NCI-H1930 (cell line): ENCODE results near the gene JAK1.
A peak's percentile ranks its signal among the peaks of the same experiment; 100 is the strongest.
"Not testable (repeated sequence)": the region's sequence is repeated elsewhere in the genome, so short reads cannot be mapped to it uniquely, and the experiment has no call there.

Experiments used
- DNase-seq, 2 experiments: peaks; one replicate each; lab custom pipeline; 2025; lab: John Stamatoyannopoulos, UW

The JAK1 gene

DNA sequence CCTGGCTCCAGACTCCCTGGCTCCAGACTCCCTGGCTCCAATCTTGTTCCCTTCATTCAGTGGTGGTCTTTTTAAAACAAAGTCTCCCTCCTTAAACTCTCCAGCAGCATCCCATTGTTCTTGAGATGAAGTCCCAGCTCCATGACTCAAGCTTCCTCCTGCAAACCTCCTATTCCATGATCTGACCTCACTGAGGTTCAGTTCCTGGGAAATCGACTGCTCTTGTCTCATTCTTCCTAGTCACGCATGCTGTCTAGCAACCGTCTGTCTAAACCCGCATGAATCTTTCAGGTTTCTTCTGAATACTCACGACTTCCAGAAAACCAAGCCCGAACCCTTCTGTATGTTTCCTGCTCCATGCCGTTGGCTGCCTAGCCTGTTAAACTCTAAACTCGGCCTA, 129.5 kb downstream of the JAK1 start:
- DNase-seq: no peak

DNA sequence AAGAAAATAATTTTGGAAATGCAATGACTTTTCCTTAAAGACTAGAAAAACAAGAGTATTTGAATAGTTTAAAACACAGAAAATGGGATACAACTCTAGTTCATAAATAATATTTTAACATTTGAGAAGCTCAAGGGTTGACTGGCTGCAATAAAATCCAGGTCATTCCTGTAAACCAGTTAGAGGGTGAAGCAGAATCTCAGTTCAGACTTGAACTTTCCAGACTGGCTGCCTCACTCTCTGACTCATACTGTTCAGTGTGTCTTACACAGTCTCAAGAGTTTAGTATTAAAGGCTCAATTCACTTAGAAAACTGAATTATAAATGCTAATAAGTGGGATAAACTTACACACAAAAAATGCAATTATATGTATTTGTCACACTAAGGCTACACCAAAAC, 131.6 kb downstream of the JAK1 start:
- no peak for DNase-seq

DNA sequence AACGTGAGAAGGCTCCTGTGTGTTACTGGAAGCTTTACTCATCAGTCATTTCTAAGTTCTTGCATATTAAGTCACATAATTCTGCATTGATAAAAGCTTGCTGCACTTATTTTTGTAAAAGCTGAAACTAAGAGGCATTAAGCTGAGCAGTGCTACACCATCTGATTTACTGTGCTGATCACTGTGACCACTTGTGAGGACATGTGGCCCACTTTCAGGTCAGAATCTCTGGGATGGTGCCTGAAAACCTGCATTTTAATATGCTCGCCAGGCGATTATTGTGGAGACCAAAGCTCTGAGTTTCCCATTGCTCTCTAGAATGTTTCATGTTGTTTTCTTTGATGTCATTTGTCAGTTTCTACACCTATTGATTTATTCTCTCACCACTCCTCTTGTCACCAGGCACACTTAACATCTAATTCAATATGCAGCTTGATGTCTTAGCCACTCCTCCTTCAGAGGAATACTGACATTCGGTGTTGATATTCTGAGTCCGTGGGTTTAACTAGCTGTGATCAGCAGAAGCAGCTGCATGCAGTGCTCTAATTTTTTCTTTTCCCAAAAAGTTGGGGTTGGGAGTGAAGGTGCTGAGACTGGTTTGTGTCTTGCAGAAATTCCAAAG, 136.2 kb downstream of the JAK1 start:
- DNase-seq: no peak

DNA sequence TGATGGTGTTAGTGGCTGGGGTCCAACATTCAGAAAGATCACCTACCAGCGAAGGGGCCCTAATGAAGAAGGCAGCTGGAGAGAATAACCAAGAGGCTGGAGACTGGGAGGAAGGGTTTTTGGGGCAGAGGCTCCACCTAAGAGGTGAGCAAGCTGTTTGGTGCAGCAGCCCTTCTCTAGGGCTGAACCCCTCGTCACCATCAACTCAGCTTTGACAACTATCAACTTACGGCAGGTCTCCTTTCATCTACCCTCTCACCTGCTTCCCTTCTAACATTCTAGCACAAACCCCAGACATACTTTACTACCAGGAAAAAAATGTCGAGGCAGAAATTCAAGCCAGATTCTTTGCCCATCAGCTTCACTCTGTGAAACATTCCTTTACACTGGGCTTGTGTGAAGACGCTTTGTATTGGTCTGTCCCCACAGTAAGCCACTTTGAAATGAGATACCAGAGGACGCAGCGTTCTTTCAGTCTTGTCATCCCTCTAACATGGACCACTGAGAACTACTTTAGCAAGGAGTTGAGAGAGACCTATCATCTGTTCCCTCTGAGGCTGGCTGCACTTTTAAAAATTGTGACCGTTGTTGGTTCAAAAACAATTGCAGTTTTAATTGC, 136.8 kb downstream of the JAK1 start:
- no peak for DNase-seq

DNA sequence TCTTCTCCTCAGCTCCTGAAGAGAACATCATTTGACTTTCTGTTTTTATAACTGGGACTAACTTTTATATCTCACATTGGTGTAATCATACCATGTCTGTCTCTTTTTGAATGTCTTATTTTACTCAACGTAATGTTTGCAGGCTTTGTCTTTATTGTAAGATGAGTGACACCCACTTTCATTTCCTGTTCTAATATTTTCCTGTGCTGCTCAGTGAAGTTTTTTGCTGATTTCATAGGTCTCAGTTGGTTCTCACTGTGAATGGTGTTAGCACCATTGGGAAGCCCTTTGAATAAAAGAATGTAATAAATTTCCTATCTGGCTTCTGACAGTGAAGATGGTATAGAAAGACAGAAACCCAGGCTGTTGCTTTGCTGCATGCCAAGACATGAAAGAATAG, 137.5 kb downstream of the JAK1 start:
- no peak for DNase-seq

DNA sequence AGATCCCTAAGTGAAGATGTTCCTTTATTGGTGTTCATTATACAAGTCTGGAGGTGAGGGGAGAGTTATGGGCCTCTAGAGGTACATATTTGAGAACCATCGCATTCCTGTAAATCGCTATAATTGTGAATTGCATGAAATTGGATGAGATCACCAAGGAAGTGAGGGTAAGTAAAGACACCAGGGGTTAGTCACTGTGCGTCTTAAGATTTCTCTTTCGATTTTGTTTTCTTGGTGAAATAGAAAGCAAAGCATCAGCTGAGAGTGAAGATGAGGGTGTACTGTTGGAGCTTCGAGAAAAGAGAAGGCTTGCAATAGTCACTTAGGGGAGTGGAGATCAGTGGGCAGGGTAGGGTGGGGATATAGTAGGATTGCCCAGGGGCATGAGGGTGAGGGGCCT, 139.4 kb downstream of the JAK1 start:
- DNase-seq: no peak

DNA sequence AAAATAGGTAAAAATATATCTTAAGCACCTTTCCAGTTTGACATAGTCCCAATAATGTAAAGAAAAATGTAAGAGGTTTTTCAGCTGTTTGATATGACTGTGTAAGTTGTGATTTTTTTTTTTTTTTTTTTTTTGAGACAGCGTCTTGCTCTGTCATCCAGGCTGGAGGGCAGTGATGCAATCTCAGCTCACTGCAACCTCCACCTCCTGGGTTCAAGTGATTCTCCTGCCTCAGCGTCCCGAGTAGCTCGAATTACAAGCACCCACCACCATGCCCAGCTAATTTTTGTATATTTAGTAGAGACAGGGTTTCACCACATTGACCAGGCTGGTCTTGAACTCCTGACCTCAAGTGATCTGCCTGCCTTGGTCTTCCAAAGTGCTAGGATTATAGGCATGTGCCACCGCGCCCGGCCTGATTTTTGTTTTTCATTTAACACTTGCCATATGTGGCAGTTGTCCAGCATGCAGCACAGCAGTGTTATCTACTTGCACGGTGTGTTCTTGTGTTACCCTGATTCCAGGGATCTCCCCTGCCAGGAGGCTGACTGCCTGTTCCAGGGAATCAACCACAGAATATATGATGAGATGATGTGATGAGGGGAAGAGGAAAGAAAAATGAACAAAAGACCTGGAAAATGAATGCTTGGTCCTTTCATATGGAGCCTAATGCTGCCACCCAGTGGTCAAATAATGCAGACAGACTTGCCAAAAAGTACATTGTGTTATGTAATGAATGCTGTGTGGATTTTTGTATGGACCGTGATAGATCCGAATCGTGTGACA, 142.5 kb downstream of the JAK1 start:
- peak; percentile 27 to 67 for DNase-seq

DNA sequence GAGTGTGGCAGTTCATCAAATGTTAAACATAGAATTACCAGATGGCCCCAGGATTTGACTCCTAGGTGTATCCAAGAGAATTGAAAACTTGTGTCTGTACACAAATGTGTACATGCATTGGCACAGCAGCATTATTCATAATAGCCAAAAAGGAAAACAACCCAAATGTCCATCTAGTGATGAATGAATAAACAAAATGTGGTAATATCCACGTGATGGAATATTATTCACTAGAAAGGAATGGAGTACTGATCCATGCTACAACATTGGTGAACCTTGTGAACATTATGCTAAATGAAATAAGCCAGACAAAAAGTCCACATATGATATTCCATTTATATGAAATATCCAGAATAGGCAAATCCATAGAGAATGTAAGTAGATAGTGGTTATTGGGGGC, 143.7 kb downstream of the JAK1 start:
- no peak for DNase-seq

DNA sequence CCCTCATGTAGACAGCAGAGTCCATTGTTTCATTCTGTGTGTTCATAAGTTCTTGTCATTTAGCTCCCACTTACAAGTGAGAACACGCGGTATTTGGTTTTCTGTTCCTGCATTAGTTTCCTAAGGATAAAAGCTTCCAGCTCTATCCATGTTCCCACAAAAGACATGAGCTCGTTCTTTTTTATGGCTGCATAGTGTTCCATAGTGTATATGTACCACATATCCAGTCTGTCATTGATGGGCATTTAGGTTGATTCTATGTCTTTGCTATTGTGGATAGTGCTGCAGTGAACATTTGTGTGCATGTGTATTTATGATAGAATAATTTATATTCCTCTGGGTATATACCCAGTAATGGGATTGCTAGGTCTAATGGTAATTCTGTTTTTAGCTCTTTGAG, 145.8 kb downstream of the JAK1 start:
- DNase-seq: not testable (repeated sequence)

DNA sequence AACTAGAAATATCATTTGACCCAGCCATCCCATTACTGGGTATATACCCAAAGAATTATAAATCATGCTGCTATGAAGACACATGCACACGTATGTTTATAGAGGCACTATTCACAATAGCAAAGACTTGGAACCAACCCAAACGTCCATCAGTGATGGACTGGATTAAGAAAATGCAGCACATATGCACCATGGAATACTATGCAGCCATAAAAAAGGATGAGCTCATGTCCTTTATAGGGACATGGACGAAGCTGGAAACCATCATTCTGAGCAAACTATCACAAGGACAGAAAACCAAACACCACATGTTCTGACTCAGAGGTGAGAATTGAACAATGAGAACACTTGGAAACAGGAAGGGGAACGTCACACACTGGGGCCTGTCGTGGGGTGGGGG, 149.0 kb downstream of the JAK1 start:
- DNase-seq: not testable (repeated sequence)

DNA sequence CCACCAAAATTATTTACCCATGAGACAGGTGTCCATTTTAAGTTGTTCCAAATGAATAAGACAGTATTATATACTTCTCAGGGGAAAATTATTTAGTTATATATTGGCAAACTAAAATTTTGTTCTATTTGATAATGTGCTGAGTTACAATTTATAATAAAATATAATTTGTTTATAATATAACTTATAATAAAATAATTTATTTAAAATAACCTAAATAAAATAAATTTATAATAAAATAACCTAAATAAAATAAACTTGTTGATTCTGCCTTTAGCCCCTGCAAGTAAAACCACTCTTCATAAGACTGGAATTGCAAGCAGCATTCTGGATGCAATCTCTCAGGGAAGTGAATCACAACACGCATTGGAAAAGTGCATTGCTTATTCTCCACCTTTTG, 151.9 kb downstream of the JAK1 start:
- no peak for DNase-seq

DNA sequence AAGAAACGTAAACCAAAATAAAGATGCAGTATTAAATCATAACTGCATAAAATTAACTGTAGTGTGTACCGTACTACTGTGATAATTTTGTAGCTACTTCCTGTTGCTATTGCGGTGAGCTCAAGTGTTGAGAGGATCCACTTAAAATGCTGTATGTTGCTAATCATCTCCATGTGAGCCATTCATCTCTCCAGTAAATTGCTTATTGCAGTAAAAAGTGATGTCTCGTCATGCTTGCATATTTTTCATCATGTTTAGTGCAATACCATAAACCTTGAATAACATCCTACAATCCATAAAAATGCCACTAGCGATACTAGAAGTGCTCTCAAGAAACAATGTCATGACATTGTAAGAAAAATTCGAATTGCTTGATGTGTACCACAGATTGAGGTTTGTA, 155.2 kb downstream of the JAK1 start:
- no peak for DNase-seq

DNA sequence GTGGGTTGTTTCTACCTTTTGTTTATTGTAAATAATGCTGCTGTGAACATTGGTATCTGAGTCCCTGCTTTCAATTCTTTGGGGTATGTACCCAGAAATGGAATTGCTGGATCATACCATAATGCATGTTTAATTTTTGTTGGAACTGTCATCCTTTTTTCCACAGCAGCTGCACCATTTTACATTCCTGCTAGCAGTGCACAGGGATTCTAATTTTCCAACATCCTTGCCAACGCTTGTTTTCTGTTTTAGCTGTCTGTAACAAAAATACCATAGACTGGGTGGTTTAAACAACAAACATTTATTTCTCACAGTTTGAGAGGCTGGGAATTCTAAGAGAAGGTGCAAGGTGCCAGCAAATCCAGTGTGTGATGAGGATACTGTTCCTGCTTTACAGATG, 156.3 kb downstream of the JAK1 start:
- no peak for DNase-seq

DNA sequence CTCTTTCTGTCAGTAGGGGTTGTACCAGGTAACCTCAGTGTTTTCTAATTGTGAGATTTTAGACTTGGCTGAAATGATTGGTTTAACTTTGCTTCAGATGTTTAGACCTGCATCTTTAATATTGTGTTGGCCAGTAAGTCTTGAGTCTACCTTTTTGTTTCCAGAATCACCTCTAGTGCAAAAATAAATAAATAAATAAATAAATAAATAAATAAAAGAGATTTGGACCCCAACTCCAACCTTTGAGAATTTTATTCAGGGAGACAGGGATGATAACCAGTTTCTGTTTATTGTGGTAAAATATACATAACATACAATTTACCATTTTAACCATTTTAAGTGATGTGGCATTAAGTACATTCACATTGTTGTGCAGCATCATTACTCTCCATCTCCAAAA, 157.0 kb downstream of the JAK1 start:
- DNase-seq: no peak

DNA sequence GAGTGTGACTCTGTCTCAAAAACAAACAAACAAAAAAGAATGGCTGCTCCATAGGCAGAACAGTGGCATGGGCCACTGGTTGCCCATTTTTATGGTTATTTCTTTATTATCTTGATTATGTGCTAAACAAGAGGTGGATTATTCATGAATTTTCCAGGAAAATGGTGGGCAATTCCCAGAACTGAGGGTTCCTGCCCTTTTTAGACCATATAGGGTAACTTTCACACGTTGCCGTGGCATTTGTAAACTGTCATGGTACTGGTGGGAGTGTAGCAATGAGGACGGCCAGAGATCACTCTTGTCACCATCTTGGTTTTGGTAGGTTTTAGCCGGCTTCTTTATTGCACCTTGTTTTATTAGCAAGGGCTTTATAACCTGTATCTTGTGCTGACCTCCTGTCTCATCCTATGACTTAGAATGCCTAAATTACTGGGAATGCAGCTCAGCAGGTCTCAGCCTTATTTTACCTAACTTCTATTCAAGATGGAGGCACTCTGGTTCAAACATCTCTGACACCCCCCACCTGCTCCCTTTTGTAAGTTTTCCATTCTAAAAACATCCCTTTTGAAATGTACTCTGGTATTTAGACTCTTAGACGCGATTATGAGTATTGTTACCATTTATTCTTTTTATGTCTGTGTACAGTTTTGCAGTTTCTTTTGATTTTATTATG, 164.4 kb downstream of the JAK1 start:
- DNase-seq: no peak

DNA sequence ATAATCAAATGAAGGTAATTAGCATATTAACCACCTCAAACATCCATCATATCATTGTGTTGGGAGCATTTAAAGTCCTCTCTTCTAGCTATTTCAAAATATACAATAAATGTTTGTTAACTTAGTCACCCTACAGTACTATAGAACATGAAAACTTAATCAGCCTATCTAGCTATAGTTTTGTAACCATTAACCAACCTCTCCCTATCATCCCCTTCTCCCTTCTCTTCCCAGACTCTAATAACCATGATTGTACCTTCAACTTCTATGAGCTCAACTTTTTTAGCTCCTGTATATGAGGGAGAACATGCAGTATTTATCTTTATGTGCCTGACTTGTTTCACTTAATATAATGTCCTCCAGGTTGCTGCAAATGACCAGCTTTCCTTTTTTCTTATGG, 167.5 kb downstream of the JAK1 start:
- no peak for DNase-seq

DNA sequence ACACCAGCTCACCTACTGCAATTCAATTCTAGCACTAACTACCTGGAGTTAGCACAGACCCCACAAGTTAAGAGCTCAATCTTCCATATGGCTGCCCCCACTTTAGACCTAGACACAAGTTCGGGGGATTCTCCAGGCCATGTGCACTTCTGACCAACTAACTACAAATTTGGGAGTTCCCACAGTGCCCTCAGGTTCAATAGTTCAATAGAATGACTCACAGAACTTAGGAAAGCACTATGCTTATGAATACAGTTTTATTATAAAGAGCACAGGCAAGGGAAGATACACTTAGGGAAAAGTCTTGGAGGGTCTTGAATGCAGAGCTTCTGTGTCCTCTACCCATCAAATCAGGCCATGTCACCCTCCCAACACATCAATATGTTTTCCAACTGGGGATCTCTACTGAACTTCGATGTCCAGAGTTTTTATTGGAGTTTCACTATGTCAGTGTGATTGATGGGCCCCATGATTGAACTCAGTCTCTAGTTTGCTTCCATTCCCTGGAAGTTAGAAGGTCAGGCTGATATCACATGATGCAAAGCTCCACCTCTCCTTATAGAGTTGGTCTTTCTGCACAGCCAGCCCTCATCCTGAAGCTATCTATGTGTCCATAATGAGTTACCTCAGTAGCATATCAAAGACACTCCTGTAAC, 175.4 kb downstream of the JAK1 start:
- DNase-seq: no peak
